WTC11 (cell line): ENCODE results near the gene MYH14. TPM values are rescaled to one million over a fixed set of nuclear protein-coding genes. Genes with fewer than 3 reads are reported as not detected.

ENCODE experiments used
- total RNA-seq: library from RNA; stranded (reverse); gene quantifications from 3 replicates; pipeline ENCODE4 v1.2.3, GENCODE V29; 2021

MYH14 gene
- total RNA-seq, 1 experiment from 2014 or later, result 25.8 TPM

Other genes with a start within 250 kb of the MYH14 start
- gene SIGLEC11, start 242.4 kb upstream of the MYH14 start, total RNA-seq, result not detected in 3 replicates
- gene VRK3, start 178.2 kb upstream of the MYH14 start, total RNA-seq, result 33.4 to 39.2 TPM (median 39.1 TPM) in 3 replicates
- gene ZNF473, start 177.6 kb upstream of the MYH14 start, total RNA-seq, result 7.9 to 10.0 TPM (median 8.5 TPM) in 3 replicates
- 1.0 to 3.5 TPM (median 2.4 TPM) in 3 replicates for gene IZUMO2, start 40.3 kb upstream of the MYH14 start, total RNA-seq
- 8.5 to 10.1 TPM (median 10.0 TPM) in 3 replicates for gene KCNC3, start 125.8 kb downstream of the MYH14 start, total RNA-seq
- 2.4 to 3.1 TPM (median 2.7 TPM) in 3 replicates for gene NAPSA, start 162.0 kb downstream of the MYH14 start, total RNA-seq
- gene NR1H2, start 172.8 kb downstream of the MYH14 start, total RNA-seq, result 40.5 to 45.8 TPM (median 41.0 TPM) in 3 replicates
- gene POLD1, start 180.7 kb downstream of the MYH14 start, total RNA-seq, result 163 to 179 TPM (median 178 TPM) in 3 replicates
- 3.1 to 4.7 TPM (median 3.7 TPM) in 3 replicates for gene SPIB, start 215.3 kb downstream of the MYH14 start, total RNA-seq
- gene MYBPC2, start 229.3 kb downstream of the MYH14 start, total RNA-seq, result 2.6 to 5.4 TPM (median 5.0 TPM) in 3 replicates